GM10248 (cell line): ENCODE results near the gene SLC16A10.

Source experiments
- CTCF ChIA-PET: fragments of 300-600 bp; sonication (Branson Sonifier 250); formaldehyde crosslinking; extraction: SDS; loops from one replicate; lab custom pipeline; 2021; ENCODE audit warnings: antibody characterized with exemption; lab: Yijun Ruan, JAX
- POLR2A ChIA-PET: fragments of 350-650 bp; sonication (Branson Sonifier 250); formaldehyde crosslinking; extraction: SDS; loops from one replicate; lab custom pipeline; 2020; ENCODE audit warnings: antibody characterized with exemption; lab: Yijun Ruan, JAX
- DNase-seq: peaks from one replicate; pipeline ENCODE4 v3.0.0; 2012; ENCODE audit errors: extremely low spot score
- TF ChIP-seq, protein P1 (sequence below): IDR thresholded peaks from 2 replicates; pipeline ENCODE4 v1.5.1; 2012; ENCODE audit warnings: mild to moderate bottlenecking, low read depth; ENCODE audit errors: extremely low read depth, missing control alignments, control extremely low read depth

Gene SLC16A10

DNA sequence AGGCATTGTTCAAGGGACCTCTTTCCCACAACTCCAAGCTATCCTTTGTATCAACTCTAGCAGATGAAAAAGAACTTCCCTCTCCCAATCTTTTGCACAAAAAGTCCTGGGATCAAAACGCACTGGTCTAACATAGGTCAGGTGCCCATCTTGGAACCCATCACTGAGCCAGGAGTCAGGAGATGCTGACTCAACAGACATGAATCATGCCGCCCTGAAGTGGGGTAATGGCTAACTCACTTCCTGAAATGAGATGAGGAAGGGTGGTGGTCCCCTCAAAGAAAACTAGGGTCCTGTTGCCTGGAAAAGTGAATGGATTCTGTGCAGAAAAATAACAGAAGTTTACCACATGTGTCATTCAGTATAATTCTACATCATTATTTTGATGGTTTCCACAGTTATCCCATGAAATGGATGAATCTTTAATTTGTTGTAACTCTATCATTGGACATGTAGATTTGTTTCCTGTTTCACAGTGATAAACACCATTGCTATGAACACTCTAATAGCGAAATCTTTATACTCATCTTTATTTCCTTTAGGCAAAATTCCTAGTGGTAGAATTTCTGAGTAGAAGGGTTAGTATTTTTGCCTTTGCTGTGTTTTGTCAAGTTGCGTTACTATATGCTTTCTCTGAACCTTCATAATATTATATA, 151.3 kb downstream of the SLC16A10 start:
- TF ChIP-seq, protein P1, sequence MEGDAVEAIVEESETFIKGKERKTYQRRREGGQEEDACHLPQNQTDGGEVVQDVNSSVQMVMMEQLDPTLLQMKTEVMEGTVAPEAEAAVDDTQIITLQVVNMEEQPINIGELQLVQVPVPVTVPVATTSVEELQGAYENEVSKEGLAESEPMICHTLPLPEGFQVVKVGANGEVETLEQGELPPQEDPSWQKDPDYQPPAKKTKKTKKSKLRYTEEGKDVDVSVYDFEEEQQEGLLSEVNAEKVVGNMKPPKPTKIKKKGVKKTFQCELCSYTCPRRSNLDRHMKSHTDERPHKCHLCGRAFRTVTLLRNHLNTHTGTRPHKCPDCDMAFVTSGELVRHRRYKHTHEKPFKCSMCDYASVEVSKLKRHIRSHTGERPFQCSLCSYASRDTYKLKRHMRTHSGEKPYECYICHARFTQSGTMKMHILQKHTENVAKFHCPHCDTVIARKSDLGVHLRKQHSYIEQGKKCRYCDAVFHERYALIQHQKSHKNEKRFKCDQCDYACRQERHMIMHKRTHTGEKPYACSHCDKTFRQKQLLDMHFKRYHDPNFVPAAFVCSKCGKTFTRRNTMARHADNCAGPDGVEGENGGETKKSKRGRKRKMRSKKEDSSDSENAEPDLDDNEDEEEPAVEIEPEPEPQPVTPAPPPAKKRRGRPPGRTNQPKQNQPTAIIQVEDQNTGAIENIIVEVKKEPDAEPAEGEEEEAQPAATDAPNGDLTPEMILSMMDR: no peak
- ChIA-PET CTCF (interaction anchor here (0.7 to 1.1 kb wide), 3 partner anchors 12 to 20 kb away, joined by 3 to 5 read pairs (median 3); a partner anchor contains a TSS), POLR2A (no interaction called here)
- DNase-seq: no peak

GRCh38 chr6:111239461-111239860, 152.2 kb downstream of the SLC16A10 start:
- CTCF ChIA-PET: interaction anchor here (0.6 to 1.6 kb wide), 4 partner anchors 11 to 358 kb away, joined by 3 to 5 read pairs (median 3); a partner anchor contains a TSS
- TF ChIP-seq, protein P1: no peak
- DNase-seq: no peak
- POLR2A ChIA-PET: no interaction called here

GRCh38 chr6:111242452-111242851, 155.1 kb downstream of the SLC16A10 start:
- CTCF ChIA-PET: interaction anchor here (1.0 to 1.5 kb wide), 6 partner anchors 8 to 801 kb away, joined by 3 to 6 read pairs (median 4); a partner anchor contains a TSS
- TF ChIP-seq, protein P1: no peak
- POLR2A ChIA-PET: no interaction called here
- no peak for DNase-seq

GRCh38 chr6:111243095-111243494, 155.8 kb downstream of the SLC16A10 start:
- TF ChIP-seq, protein P1: no peak
- ChIA-PET CTCF (interaction anchor here (1.0 to 1.5 kb wide), 6 partner anchors 8 to 800 kb away, joined by 3 to 6 read pairs (median 4); a partner anchor contains a TSS), POLR2A (no interaction called here)
- DNase-seq: no peak

GRCh38 chr6:111248789-111249188, 161.5 kb downstream of the SLC16A10 start:
- TF ChIP-seq, protein P1: no peak
- ChIA-PET POLR2A (interaction anchor here (0.5 kb wide), 1 partner anchor 36 kb away, joined by 3 read pairs; no protein-coding TSS in a partner anchor), CTCF (interaction anchor here (0.9 to 2.9 kb wide), 2 partner anchors 11 to 40 kb away, joined by 3 to 30 read pairs; a partner anchor contains a TSS)
- DNase-seq: no peak

DNA sequence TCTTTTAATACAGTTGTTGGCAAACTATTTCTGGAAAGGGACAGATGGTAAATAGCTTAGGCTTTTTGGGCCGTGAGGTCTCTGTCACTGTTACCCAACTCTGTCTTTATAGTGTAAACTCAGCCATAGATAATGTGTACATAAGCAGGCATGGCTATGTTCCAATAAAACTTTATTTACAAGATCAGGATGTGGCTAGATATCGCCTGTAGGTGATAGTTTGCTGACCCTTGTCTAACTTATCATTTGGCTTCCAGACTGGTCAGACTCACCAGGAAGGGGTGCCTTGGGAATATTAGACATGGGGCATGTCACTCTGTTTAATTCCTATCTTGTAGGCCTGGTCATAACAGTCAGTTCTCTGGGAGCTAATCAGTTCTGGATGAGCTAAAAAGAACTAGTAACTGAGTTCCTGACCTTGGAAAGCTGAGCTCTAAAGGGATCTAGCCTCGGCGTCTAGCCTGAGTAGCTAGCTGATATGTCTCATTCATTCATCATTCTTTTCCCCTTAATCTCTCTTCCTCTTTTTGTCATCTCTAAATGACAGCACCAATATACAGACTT, 163.6 kb downstream of the SLC16A10 start:
- ChIA-PET POLR2A (no interaction called here), CTCF (interaction anchor here (0.9 to 2.9 kb wide), 7 partner anchors 8 to 392 kb away, joined by 3 to 30 read pairs (median 3); a partner anchor contains a TSS)
- no peak for DNase-seq
- TF ChIP-seq, protein P1: no peak
